Measurements from ENCODE around the gene IARS2. TPM values are rescaled to one million over a fixed set of nuclear protein-coding genes. Genes with fewer than 3 reads are reported as not detected.

IARS2 gene
- total RNA-seq, 1 experiment from 2014 or later: 72.9 TPM

DNA sequence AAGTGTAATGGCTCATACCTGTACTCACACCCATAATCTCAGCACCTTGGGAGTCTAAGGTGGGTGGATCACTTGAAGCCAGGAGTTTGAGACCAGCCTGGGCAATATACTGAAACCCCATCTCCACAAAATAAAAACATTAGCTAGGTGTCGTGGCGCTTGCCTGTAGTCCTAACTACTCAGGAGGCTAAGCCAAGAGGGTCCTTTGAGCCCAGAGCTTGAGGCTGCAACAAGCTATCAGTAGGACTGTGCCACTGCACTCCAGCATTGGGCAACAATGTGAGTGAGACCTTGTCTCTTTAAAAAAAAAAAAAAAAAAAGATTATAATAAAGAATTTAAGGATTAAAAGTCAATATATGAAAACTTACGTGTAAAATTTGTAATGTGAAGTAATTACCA is 16.0 kb upstream of the IARS2 start:
- Histone ChIP-seq H4K91ac (ENCODE audit: insufficient read length, low read depth, low read length) (no peak overlapping the region), H2AK5ac (ENCODE audit: insufficient read length, low read length) (no peak overlapping the region), H4K20me1 (ENCODE audit: control insufficient read depth, insufficient read depth, insufficient read length) (no peaks in the 10 kb centered on the region), H2BK20ac (ENCODE audit: low read depth, low read length, poor library complexity, severe bottlenecking) (no peak overlapping the region), H2BK120ac (ENCODE audit: low read depth, low read length, poor library complexity, severe bottlenecking) (no peak overlapping the region), H3K9me3 (ENCODE audit: control insufficient read depth, low read depth, low read length) (no peaks in the 10 kb centered on the region), H3K23me2 (ENCODE audit: insufficient read length, low read depth, low read length, poor library complexity, severe bottlenecking) (no peaks in the 10 kb centered on the region), H3K4me2 (ENCODE audit: insufficient read depth, insufficient read length, low read length) (no peak overlapping the region), H3K27ac (ENCODE audit: insufficient read length, low read depth, low read length) (no peak overlapping the region), H3K27me3 (ENCODE audit: insufficient read depth, low read length) (no peaks in the 10 kb centered on the region), H3K9ac (ENCODE audit: extremely low read depth, insufficient read length, low read length) (no peak overlapping the region), H3T11ph (ENCODE audit: low read length) (no peak overlapping the region), H3K4ac (ENCODE audit: low read depth, low read length) (no peak overlapping the region), H3K79me1 (ENCODE audit: insufficient read depth, low read depth, low read length, poor library complexity, severe bottlenecking) (no peaks in the 10 kb centered on the region), H2BK5ac (ENCODE audit: insufficient read length, low read length) (no peak overlapping the region), H2AFZ (ENCODE audit: low read length) (no peak overlapping the region), H3K23ac (ENCODE audit: insufficient read length, low read depth, low read length) (no peak overlapping the region), H3K14ac (ENCODE audit: insufficient read depth, low read length) (no peak overlapping the region), H4K5ac (ENCODE audit: insufficient read length, low read depth, low read length) (no peak overlapping the region), H2BK12ac (ENCODE audit: insufficient read length, low read depth, low read length) (no peak overlapping the region), H4K8ac (replicated peaks; ENCODE audit: insufficient read length, low read depth, low read length) (no peak overlapping the region), H3K79me2 (ENCODE audit: insufficient read depth, low read length) (no peaks in the 10 kb centered on the region), H3K18ac (ENCODE audit: insufficient read length, low read depth, low read length) (no peak overlapping the region), H3K56ac (ENCODE audit: insufficient read length, low read depth, low read length) (no peak overlapping the region), H3K4me1 (ENCODE audit: insufficient read depth, low read length) (no peaks in the 10 kb centered on the region), H2BK15ac (ENCODE audit: low read depth, low read length) (no peak overlapping the region)
- WGBS (ENCODE audit: extremely low coverage, insufficient read length, low lambda C conversion rate): no CpG with 5 or more reads among the region's 3 CpGs
- TF ChIP-seq, protein P1, sequence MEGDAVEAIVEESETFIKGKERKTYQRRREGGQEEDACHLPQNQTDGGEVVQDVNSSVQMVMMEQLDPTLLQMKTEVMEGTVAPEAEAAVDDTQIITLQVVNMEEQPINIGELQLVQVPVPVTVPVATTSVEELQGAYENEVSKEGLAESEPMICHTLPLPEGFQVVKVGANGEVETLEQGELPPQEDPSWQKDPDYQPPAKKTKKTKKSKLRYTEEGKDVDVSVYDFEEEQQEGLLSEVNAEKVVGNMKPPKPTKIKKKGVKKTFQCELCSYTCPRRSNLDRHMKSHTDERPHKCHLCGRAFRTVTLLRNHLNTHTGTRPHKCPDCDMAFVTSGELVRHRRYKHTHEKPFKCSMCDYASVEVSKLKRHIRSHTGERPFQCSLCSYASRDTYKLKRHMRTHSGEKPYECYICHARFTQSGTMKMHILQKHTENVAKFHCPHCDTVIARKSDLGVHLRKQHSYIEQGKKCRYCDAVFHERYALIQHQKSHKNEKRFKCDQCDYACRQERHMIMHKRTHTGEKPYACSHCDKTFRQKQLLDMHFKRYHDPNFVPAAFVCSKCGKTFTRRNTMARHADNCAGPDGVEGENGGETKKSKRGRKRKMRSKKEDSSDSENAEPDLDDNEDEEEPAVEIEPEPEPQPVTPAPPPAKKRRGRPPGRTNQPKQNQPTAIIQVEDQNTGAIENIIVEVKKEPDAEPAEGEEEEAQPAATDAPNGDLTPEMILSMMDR (conservative IDR thresholded peaks at IDR 0.05): no peak
- no peak for DNase-seq
- Mint-ChIP-seq H3K27ac (no peak overlapping the region), H3K27me3 (ENCODE audit: low read depth) (no peaks in the 10 kb centered on the region), H3K9me3 (no peaks in the 10 kb centered on the region; a peak in 1 of 5 replicates), H3K4me1 (no peaks in the 10 kb centered on the region), H3K4me3 (no peak overlapping the region), H3K36me3 (ENCODE audit: insufficient read depth in 1 of 3, low read depth in 3 of 3) (peaks cover 2 to 3% (median 2%) of the 10 kb centered on the region in 3 experiments; a peak in 4 of 7 replicates)
